Measurements from ENCODE around the gene LAPTM5. TPM values are rescaled to one million over a fixed set of nuclear protein-coding genes. Genes with fewer than 3 reads are reported as not detected.

LAPTM5 gene
- total and polyA plus RNA-seq, 2 of the 8 experiments (the other 6 are each of a cell fraction or from before 2014, with no cell fraction given) = 0.37 to 1.4 TPM

- no peak for TF ChIP-seq SIRT6 (IDR thresholded peaks at IDR 0.05; ENCODE audit: low read length)
Measured at GRCh38 chr1:30725450-30726095, 32.0 kb downstream of the LAPTM5 start (continued).
